GM21576 (cell line): ENCODE data around the gene SYNPO.

Experiments
- ATAC-seq: cut with Tn5 transposase; IDR thresholded peaks from one replicate; pipeline ENCODE4 v1.9.1; 2021; ENCODE audit warnings: mild to moderate bottlenecking, moderate library complexity; ENCODE audit not compliant: unreplicated experiment

The SYNPO gene

DNA sequence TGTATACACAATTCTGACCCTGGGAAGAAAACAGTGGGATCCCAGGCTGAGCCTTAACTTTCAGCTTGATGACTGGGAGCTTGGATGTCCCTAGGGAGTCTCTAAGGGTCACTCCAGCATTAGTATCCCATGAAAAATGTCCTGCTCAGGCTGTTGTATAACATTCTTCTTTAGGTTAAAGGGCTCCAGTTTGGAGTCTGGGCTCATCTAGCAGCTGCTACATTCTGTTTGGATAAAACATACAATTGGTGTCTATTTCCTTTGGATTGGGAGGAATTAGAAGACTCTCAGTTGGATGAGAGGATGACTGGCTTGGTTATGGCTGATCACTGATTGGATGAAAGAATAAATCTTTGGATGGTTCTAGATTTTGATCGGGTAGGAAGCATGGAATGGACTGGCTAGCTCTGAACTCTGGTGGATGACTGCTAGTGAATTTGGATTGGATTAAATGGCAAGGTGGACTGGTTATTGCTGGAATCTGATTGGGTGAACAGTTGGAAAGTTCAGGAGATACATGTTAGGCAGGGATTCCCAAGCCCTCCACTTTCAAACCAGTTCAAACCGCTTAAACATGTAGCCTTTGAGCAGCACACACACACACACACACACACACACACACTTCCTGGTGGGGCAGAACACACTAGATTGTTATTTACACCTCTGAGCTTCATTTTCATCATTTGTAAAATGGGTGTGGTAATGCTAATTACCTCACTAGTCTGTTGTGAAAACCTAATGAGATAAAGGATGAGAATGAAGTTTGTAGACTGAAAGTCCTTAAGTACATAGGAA is 13.5 kb downstream of the SYNPO start:
- no peak for ATAC-seq

DNA sequence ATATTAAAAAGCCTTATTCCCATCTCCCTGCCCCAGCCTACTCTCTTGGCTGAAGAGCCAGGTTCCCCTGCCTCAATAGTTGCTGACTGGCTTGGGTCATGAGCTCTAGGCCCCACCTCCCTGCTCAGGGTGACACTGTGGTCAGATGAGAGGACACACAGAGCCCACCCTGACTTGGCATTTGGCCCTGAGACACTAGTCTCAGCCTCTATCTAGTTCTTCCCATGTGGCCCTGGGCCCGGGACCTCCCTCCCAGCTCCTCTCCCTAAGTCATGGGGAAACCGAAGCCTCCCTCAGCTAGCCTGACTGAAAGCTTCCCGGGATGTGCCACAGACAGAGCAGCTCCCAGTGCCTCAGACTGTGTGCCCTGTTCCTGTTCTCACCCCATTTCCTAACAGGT is 14.8 kb downstream of the SYNPO start:
- no peak for ATAC-seq

GRCh38 chr5:150656191-150657132 is 16.0 kb downstream of the SYNPO start:
- peak; percentile 68 for ATAC-seq

DNA sequence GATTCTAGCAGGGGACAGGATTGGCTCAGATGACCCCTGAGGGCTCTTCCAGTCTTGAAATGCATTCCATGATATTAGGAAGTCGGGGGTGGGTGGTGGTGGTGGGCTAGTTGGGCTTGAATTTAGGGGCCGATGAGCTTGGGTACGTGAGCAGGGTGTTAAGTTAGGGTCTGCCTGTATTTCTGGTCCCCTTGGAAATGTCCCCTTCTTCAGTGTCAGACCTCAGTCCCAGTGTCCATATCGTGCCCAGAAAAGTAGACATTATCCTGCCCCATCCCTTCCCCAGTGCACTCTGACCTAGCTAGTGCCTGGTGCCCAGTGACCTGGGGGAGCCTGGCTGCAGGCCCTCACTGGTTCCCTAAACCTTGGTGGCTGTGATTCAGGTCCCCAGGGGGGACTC is 17.7 kb downstream of the SYNPO start:
- no peak for ATAC-seq

- no peak for ATAC-seq
Measured at GRCh38 chr5:150658699-150659265, 18.3 kb downstream of the SYNPO start.

DNA sequence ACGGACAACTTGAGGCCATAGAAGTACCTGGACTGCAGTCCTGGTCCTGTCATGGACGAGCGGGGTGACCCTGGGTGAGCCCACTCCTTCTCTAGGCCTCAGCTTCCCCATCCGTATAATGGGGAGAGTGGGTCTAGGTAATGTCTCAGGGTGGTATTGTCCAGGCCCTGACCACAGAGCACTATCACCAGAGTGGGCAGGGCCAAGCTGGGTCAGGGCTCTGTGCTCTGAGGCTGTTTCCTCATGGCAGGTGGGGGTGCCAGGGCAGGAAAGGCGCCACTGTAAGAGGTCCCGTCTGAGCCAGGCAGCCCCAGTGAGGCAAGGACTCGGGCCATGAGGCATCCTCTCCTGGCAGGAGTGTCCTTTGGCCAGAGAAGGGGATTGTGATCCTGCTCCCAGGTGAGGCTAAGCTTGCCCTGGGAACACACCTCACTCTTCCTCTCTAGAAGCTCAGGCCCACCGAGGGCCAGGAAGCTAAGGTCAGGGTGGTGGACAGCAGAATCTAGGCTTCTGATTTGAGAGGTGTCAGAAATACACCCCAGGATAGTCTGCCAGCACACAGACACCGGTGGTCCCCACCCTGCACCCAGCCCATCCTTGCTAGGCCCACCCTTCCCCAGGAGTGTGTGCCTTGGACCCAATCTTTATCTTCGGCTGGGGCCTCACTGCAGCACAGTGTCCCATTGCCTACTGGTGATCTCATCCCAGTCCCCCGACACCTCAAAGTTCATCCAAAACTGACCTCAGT is 19.1 kb downstream of the SYNPO start:
- ATAC-seq = no peak

- ATAC-seq = no peak
Measured at GRCh38 chr5:150660108-150660831, 19.8 kb downstream of the SYNPO start.

DNA sequence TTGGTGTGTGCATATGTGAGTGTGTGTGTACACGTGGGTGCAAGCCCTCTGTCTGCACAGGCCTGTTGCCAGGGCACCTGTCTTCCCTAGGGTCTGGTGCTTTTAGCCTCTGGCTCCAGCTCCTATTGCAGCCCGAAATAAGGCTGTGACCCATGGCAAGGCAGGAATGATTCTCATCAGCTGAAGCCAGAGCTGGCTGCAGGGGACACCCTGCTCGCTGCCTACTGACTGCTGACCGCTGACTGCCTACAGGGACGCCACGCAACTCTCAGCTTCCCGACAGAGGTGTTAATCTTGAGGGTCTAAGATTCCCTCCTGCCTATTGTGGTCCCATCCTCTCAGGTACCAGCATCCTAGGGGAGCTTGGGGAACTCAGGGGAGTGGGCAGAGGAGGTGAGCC is 20.6 kb downstream of the SYNPO start, which contains the start of gene MYOZ3:
TSS of gene MYOZ3 (plus strand) at position 166 of the 400 bp plus-strand sequence. CDS start 1,691 bp downstream, outside the sequence.
- ATAC-seq = no peak

DNA sequence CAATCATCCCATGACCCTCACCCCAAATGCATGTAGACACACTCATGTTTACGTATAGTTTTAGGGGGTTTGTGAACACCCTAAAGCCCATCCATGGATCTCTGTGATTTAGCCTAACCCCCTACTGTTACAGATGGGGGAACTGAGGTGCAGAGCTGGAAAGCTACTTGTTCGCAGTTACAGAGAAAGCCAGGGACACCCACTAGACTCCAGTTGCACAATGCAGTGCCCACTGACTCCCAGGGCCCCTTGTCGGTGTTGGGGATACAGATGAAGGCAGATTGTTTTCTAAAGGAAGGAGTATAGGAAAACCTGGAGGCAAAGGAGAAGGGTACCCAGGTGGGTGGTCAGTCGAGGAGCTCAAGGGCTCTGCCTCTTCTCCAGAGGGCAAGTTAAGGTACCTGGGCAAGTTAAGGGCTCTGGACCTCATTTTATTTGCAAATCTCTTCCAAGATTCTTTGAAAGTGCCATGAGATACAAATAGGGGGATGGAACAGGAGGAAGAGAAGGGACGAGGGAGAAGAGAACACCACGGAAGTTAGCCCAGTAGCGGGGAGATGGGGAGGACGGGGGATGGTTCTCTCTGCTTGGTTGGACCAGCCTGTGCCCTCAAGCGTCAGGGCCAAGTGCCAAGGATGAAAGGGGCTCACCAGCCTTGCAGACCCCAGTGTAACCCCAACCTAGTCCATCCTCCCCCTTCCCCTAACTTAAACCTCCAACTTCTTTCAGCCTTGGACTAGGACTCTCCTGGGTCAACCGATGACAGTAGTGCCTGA is 21.5 kb downstream of the SYNPO start:
- ATAC-seq = no peak

DNA sequence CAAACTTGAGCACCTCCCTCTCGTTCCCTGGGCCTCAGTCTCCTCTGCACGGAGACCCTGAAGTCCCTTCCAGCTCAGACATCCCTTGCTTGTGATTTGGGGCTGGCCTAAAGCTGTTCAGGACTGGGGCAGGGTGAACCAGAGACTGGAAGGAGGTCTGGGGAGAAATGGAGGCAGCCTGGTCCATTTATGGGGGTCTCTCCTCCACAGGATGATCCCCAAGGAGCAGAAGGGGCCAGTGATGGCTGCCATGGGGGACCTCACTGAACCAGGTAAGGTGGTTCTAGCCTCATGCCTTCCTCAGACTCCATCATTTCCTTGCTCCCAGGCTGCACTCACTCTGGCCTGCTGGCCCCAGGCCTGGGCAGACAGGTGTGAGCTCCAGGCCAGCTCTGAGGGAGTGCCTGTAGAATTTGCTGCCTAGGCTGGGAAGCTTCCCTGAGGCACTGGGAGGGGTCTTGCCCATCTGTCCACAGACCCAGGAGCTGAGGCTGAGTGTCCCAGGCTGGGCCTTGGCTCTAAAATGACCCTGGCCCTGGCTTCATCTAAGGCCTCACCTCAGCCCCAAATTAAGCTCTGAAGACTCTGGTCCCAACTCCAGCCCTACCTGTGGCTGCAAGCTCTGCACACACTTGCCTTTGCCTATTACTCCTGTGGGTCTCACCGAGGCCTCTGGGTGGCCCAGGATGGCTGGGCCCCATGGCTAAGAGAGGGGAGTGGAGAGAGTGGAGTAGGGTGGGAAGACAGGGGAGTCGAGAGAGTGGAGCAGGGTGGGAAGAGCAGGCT is 22.5 kb downstream of the SYNPO start:
- ATAC-seq = no peak

GRCh38 chr5:150663936-150664335 is 23.5 kb downstream of the SYNPO start:
- no peak for ATAC-seq

GRCh38 chr5:150665044-150665443 is 24.6 kb downstream of the SYNPO start:
- no peak for ATAC-seq

DNA sequence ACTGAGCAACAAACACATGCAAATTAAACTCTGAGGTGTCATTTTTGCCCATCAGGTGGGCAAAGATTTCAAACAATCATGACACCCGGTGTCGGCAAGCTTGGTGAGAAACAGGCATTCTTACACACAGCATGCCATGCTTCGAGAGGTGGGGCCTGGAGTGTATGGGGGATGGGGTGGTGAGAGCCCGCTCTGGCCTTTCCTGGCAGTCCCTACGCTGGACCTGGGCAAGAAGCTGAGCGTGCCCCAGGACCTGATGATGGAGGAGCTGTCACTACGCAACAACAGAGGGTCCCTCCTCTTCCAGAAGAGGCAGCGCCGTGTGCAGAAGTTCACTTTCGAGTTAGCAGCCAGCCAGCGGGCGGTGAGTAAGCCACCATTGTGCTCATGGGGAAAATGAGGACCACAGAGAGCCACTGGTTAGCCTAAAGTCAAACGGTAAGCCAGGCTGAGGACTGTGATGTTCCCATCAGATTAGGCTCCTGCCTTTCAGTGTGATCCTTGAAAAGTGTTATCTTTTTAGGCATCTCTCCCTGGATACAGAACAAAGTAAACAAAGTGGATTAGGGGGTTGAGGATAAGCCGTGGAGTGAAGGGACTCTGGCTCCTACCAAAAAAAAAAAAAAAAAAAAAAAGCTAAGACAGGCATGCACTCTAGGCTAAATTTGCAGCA is 30.0 kb downstream of the SYNPO start:
- no peak for ATAC-seq

GRCh38 chr5:150670948-150671310 is 30.5 kb downstream of the SYNPO start:
- no peak for ATAC-seq

DNA sequence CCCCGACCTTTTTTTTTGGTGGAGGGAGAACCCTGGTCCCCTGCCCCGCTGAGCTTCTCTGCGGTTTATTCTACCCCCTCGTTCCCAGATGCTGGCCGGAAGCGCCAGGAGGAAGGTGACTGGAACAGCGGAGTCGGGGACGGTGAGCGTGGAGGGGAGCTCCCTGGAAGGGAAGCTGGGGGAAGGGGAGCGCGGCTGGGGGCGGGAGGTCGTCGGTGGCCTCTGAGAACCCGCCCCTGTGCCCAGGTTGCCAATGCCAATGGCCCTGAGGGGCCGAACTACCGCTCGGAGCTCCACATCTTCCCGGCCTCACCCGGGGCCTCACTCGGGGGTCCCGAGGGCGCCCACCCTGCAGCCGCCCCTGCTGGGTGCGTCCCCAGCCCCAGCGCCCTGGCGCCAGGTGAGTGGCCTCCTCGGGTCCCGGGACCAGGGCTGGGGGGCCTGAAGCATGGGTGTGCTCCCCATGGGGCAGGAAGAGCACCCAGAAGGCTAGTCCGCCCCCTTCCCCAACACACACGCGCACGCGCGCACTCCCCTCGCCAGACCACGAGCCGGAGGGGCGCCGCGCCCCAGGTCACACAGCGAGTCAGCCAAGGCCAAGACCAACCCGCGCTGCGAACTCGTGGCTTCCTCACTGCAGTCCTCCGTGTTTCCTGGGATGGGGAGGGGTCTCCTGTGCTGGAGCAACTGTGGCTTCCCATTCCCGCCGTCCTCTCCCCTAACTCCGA is 31.2 kb downstream of the SYNPO start:
- ATAC-seq = no peak

DNA sequence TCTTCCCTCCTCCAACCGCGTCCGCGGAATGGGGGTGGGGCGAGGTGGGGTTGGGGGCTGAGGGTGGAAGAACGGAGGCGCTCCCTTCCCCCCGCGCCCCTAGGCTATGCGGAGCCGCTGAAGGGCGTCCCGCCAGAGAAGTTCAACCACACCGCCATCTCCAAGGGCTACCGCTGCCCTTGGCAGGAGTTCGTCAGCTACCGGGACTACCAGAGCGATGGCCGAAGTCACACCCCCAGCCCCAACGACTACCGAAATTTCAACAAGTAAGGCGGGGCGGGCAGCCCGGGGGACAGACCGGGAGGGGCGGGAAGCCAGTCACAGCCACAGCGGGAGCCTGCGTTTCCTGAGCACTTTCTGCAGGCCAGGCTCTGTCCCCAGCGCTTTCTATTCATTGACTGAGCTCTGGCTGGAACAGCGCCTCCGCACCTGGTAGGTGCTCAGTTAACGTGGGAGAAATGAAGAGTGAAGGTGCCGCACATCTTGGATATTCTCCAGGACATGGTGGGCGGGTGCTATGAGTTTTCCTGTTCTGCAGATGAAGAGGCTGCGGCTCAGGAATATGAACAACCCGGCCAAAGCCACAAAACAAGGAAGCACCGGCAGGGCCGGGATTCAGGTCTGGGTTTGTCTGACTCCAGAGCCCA is 31.9 kb downstream of the SYNPO start:
- ATAC-seq = no peak

DNA sequence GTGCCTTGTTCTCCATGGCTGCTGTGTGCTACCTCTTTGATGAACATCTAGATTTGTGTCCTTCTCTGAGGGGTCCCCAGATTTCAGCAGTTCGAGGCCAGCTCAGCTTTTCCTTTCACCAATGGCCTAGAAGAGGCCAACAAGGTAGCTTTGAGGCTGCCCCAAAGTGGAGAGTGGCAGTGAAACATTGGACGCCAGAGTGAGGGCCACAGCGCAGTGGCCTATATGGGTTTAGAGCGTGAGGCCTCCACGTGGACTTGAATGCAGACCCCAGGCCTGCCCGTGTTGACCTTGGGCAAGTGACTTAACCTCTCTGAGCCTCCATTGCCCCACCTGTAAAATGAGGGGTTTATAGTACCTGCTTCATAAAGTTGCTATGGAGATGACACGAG is 32.4 kb downstream of the SYNPO start:
- no peak for ATAC-seq
